ENCODE data around the gene ZDHHC3.

ZDHHC3 gene

GRCh38 chr3:44976002-44976815 lies at the start of gene ZDHHC3, which contains the start of gene EXOSC7:
ZDHHC3 (minus strand) TSS chr3:44976174; CDS start chr3:44959436, 16,738 bp downstream.
EXOSC7 (plus strand) TSS chr3:44976244; CDS start chr3:44976278, 34 bp downstream.
- peak; percentile 61 to 90 for DNase-seq

- DNase-seq = no peak
These were observed 48.7 kb upstream of the ZDHHC3 start for GRCh38 chr3:45024542-45025255.

GRCh38 chr3:45023675-45024074 lies 47.7 kb upstream of the ZDHHC3 start:
- no peak for DNase-seq

GRCh38 chr3:45021524-45022297 lies 45.7 kb upstream of the ZDHHC3 start:
- DNase-seq = no peak

GRCh38 chr3:45020534-45020933 lies 44.6 kb upstream of the ZDHHC3 start:
- DNase-seq = no peak

GRCh38 chr3:45017821-45018220 lies 41.8 kb upstream of the ZDHHC3 start:
- no peak for DNase-seq

- DNase-seq = no peak
These were observed 40.9 kb upstream of the ZDHHC3 start for GRCh38 chr3:45016916-45017315.

GRCh38 chr3:45012577-45012976 lies 36.6 kb upstream of the ZDHHC3 start:
- DNase-seq = no peak

GRCh38 chr3:45011756-45012508 lies 36.0 kb upstream of the ZDHHC3 start:
- no peak for DNase-seq

GRCh38 chr3:45010811-45011333 lies 34.9 kb upstream of the ZDHHC3 start:
- no peak for DNase-seq

GRCh38 chr3:45009868-45010267 lies 33.9 kb upstream of the ZDHHC3 start:
- DNase-seq = no peak

GRCh38 chr3:45008117-45008516 lies 32.1 kb upstream of the ZDHHC3 start:
- DNase-seq = no peak

- DNase-seq = no peak
These were observed 31.1 kb upstream of the ZDHHC3 start for GRCh38 chr3:45007091-45007490.

- DNase-seq = no peak
These were observed 27.9 kb upstream of the ZDHHC3 start for GRCh38 chr3:45003859-45004258.

GRCh38 chr3:45003406-45003805 lies 27.4 kb upstream of the ZDHHC3 start:
- DNase-seq = no peak

GRCh38 chr3:45002720-45003119 lies 26.7 kb upstream of the ZDHHC3 start:
- no peak for DNase-seq

- DNase-seq = no peak
These were observed 26.2 kb upstream of the ZDHHC3 start for GRCh38 chr3:45002139-45002660.

GRCh38 chr3:45001738-45002137 lies 25.8 kb upstream of the ZDHHC3 start:
- no peak for DNase-seq

- DNase-seq = no peak
These were observed 24.8 kb upstream of the ZDHHC3 start for GRCh38 chr3:45000823-45001222.

GRCh38 chr3:44999782-45000181 lies 23.8 kb upstream of the ZDHHC3 start:
- DNase-seq = no peak

- no peak for DNase-seq
These were observed 20.6 kb upstream of the ZDHHC3 start for GRCh38 chr3:44996556-44996969.

- no peak for DNase-seq
These were observed 19.3 kb upstream of the ZDHHC3 start for GRCh38 chr3:44995142-44995770.

Data from NCI-H526 (cell line).